ENCODE measurements around the gene ACTMAP. TPM values are rescaled to one million over a fixed set of nuclear protein-coding genes. Genes with fewer than 3 reads are reported as not detected.

ACTMAP gene
- total and polyA plus RNA-seq, 2 of the 13 experiments (the other 11 are each of a cell fraction or from before 2014, with no cell fraction given) = 2.2 to 7.9 TPM

DNA sequence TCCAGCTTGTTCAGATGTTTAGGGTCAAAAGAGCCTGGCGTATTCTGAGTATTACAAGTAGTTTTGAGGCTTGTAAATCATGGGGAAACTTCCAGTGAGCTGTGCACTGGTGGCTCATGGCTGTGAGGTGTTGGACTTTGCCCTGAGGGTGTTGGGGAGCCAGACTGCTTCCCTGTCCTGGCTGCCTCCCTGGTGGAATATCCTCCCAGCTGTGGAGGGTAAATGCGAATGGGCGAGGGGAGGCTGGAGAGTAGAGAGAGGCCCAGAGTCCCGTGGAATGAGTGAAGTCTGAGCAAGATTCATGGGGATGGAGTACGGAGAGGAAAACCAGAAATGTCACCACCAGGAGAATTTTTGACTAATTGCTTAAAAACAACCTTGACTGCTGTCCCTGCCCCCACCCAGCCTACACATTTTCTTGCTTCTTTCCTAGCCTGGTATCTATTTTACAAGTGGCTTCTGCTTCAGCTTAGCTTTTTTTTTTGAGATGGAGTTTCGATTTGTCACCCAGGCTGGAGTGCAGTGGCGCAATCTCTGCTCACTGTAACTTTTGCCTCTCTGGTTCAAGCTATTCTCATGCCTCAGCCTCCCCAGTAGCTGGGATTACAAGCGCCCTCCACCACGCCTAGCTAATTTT, 4.5 kb upstream of the ACTMAP start (continued):
- TF ChIP-seq, protein P1, sequence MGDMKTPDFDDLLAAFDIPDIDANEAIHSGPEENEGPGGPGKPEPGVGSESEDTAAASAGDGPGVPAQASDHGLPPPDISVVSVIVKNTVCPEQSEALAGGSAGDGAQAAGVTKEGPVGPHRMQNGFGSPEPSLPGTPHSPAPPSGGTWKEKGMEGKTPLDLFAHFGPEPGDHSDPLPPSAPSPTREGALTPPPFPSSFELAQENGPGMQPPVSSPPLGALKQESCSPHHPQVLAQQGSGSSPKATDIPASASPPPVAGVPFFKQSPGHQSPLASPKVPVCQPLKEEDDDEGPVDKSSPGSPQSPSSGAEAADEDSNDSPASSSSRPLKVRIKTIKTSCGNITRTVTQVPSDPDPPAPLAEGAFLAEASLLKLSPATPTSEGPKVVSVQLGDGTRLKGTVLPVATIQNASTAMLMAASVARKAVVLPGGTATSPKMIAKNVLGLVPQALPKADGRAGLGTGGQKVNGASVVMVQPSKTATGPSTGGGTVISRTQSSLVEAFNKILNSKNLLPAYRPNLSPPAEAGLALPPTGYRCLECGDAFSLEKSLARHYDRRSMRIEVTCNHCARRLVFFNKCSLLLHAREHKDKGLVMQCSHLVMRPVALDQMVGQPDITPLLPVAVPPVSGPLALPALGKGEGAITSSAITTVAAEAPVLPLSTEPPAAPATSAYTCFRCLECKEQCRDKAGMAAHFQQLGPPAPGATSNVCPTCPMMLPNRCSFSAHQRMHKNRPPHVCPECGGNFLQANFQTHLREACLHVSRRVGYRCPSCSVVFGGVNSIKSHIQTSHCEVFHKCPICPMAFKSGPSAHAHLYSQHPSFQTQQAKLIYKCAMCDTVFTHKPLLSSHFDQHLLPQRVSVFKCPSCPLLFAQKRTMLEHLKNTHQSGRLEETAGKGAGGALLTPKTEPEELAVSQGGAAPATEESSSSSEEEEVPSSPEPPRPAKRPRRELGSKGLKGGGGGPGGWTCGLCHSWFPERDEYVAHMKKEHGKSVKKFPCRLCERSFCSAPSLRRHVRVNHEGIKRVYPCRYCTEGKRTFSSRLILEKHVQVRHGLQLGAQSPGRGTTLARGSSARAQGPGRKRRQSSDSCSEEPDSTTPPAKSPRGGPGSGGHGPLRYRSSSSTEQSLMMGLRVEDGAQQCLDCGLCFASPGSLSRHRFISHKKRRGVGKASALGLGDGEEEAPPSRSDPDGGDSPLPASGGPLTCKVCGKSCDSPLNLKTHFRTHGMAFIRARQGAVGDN (CRISPR knock-in tag; IDR thresholded peaks at IDR 0.05) = peak; percentile 67
- TF ChIP-seq, protein P2, sequence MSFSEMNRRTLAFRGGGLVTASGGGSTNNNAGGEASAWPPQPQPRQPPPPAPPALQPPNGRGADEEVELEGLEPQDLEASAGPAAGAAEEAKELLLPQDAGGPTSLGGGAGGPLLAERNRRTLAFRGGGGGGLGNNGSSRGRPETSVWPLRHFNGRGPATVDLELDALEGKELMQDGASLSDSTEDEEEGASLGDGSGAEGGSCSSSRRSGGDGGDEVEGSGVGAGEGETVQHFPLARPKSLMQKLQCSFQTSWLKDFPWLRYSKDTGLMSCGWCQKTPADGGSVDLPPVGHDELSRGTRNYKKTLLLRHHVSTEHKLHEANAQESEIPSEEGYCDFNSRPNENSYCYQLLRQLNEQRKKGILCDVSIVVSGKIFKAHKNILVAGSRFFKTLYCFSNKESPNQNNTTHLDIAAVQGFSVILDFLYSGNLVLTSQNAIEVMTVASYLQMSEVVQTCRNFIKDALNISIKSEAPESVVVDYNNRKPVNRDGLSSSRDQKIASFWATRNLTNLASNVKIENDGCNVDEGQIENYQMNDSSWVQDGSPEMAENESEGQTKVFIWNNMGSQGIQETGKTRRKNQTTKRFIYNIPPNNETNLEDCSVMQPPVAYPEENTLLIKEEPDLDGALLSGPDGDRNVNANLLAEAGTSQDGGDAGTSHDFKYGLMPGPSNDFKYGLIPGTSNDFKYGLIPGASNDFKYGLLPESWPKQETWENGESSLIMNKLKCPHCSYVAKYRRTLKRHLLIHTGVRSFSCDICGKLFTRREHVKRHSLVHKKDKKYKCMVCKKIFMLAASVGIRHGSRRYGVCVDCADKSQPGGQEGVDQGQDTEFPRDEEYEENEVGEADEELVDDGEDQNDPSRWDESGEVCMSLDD (CRISPR knock-in tag; IDR thresholded peaks at IDR 0.05; ENCODE audit: borderline replicate concordance) = peak; percentile 43; the same call in 1 of the 2 replicates
- peak; percentile 52; the same call in 1 of the 2 replicates for TF ChIP-seq ELF3 (CRISPR knock-in tag; IDR thresholded peaks at IDR 0.05)
- TF ChIP-seq, protein P3, sequence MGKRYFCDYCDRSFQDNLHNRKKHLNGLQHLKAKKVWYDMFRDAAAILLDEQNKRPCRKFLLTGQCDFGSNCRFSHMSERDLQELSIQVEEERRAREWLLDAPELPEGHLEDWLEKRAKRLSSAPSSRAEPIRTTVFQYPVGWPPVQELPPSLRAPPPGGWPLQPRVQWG (CRISPR knock-in tag; IDR thresholded peaks at IDR 0.05; ENCODE audit: borderline replicate concordance, low read depth) = no peak
- 0 out of 4 replicates have a peak, but pooled peaks have one; percentile 25 to 29 for TF ChIP-seq POLR2A (IDR thresholded peaks at IDR 0.05; ENCODE audit: insufficient read depth in 1 of 2, low read depth in 2 of 2, low read length in 2 of 2)
- TF ChIP-seq, protein P4, sequence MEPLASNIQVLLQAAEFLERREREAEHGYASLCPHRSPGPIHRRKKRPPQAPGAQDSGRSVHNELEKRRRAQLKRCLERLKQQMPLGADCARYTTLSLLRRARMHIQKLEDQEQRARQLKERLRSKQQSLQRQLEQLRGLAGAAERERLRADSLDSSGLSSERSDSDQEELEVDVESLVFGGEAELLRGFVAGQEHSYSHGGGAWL (CRISPR knock-in tag; IDR thresholded peaks at IDR 0.05) = no peak
- TF ChIP-seq SOX5 (CRISPR knock-in tag; IDR thresholded peaks at IDR 0.05; ENCODE audit: borderline replicate concordance) = peak; percentile 27; the same call in 1 of the 2 replicates
- TF ChIP-seq KDM5B (CRISPR knock-in tag; IDR thresholded peaks at IDR 0.05; ENCODE audit: borderline replicate concordance) = no peak
- 0 out of 2 replicates have a peak, but pooled peaks have one; percentile 59 for TF ChIP-seq ZNF556 (CRISPR knock-in tag; IDR thresholded peaks at IDR 0.05; ENCODE audit: borderline replicate concordance)
- TF ChIP-seq FOXA3 (CRISPR knock-in tag; IDR thresholded peaks at IDR 0.05) = no peak
- TF ChIP-seq, protein P5, sequence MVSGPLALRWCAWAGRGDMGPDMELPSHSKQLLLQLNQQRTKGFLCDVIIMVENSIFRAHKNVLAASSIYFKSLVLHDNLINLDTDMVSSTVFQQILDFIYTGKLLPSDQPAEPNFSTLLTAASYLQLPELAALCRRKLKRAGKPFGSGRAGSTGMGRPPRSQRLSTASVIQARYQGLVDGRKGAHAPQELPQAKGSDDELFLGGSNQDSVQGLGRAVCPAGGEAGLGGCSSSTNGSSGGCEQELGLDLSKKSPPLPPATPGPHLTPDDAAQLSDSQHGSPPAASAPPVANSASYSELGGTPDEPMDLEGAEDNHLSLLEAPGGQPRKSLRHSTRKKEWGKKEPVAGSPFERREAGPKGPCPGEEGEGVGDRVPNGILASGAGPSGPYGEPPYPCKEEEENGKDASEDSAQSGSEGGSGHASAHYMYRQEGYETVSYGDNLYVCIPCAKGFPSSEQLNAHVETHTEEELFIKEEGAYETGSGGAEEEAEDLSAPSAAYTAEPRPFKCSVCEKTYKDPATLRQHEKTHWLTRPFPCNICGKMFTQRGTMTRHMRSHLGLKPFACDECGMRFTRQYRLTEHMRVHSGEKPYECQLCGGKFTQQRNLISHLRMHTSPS (CRISPR knock-in tag; IDR thresholded peaks at IDR 0.05; ENCODE audit: low read depth) = no peak
- TF ChIP-seq ZNF543 (CRISPR knock-in tag; IDR thresholded peaks at IDR 0.05) = peak; percentile 54; the same call in 1 of the 2 replicates
- TF ChIP-seq ZNF354B (CRISPR knock-in tag; IDR thresholded peaks at IDR 0.05) = no peak
- no peak for TF ChIP-seq ZNF138 (CRISPR knock-in tag; IDR thresholded peaks at IDR 0.05; ENCODE audit: low read depth)
- TF ChIP-seq RBFOX2 (IDR thresholded peaks at IDR 0.05; ENCODE audit: low read depth, low read length) = peak; percentile 58; the same call in 1 of the 2 replicates
